Measurements from ENCODE around the gene STARD5.

DNA sequence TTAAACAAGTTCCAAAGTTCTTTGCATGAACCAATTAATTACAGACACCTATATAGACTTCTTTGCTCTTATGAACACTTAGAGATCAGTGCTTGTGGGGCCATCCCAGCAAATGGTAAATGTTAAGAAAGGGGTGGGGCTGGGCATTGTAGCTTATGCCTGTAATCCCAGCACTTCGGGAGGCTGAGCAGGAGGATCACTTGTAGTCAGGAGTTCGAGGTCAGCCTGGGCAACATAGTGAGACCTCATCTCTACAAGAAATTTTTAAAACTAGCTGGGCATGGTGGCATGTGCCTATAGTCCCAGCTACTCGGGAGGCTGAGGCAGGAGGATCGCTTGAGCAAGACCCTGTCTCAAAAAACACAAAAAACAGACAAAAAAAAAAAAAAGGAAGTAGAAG is 19.4 kb upstream of the STARD5 start:
- TF ChIP-seq EZH2phosphoT487 (IDR thresholded peaks at IDR 0.05; ENCODE audit: insufficient read depth, low read depth), result no peak
- TF ChIP-seq EZH2 (IDR thresholded peaks at IDR 0.05; ENCODE audit: insufficient read depth, poor library complexity, severe bottlenecking), result no peak
